ENCODE data around the gene SVIL. TPM values are rescaled to one million over a fixed set of nuclear protein-coding genes. Genes with fewer than 3 reads are reported as not detected.

The SVIL gene
- total and polyA plus RNA-seq, 2 of the 13 experiments (the other 11 are each of a cell fraction or from before 2014, with no cell fraction given) = 3.9 to 12.1 TPM

DNA sequence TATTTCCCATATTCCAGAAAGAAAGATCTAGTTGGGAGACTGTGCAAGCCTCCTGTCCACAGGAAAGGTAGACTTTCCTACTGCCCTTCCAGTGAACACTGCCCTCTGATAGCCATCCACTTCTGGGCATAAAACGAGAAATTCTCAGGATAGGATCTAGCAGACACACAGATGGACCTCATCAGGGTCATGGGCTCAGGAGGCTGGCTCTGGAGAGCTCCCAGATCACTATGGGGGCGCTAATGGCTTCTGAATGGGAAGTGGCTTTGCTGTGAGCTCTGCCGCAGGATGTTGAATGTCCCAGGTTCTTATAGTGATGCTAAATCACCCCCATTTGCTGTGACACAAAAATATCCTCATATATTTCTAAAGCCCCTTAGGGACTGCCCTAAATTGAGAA, 77.1 kb downstream of the SVIL start:
- Histone ChIP-seq H3K4me2 (ENCODE audit: low read depth, low read length) (no peak overlapping the region), H3K4me1 (ENCODE audit: insufficient read depth, low read length) (no peaks in the 10 kb centered on the region), H3K27me3 (ENCODE audit: control insufficient read depth in 1 of 2, insufficient read depth in 2 of 2, low read length in 2 of 2) (no peaks in the 10 kb centered on the region), H3K4me3 (replicated peaks in 1 of 3; ENCODE audit: insufficient read depth in 1 of 3, low read depth in 2 of 3, low read length in 3 of 3) (no peak overlapping the region), H4K20me1 (ENCODE audit: insufficient read depth, low read length) (no peaks in the 10 kb centered on the region), H3K9ac (ENCODE audit: insufficient read depth, low read depth, low read length) (no peak overlapping the region), H3K36me3 (replicated peaks in 1 of 2; ENCODE audit: control insufficient read depth in 1 of 2, insufficient read depth in 2 of 2, low read length in 2 of 2) (peaks cover 4 to 16% of the 10 kb centered on the region in 2 experiments; a peak in 3 of 5 replicates), H3K79me2 (ENCODE audit: insufficient read depth, low read length) (no peaks in the 10 kb centered on the region), H3K9me3 (ENCODE audit: low read length) (no peaks in the 10 kb centered on the region), H3K27ac (ENCODE audit: extremely low read length, insufficient read depth, low read length) (no peak overlapping the region), H2AFZ (ENCODE audit: low read length) (no peak overlapping the region)
- FAIRE-seq = no peak
- ChIA-PET POLR2A (no interaction called here), CTCF (ENCODE audit: low intra/inter-chr PET ratio, low total read pairs) (no interaction called here)
- in situ Hi-C loops (cut with HindIII; ENCODE audit: extremely low pct_ligation_motif_present, low pct_unique_long_range_greater_than_20kb) = no loop called here
- 93% methylated on average over 3 of the region's 3 CpGs for WGBS (ENCODE audit: low lambda C conversion rate)
- intact Hi-C loops (cut with micrococcal nuclease; ENCODE audit: unreplicated experiment) = no loop called here
- ATAC-seq = no peak
- BruUV-seq (replicated peaks) = no TSS peak
- TF ChIP-seq, protein P1, sequence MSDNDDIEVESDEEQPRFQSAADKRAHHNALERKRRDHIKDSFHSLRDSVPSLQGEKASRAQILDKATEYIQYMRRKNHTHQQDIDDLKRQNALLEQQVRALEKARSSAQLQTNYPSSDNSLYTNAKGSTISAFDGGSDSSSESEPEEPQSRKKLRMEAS (IDR thresholded peaks at IDR 0.05) = no peak
- TF ChIP-seq ZNF572 (CRISPR knock-in tag; IDR thresholded peaks at IDR 0.05) = no peak
- no peak for TF ChIP-seq ZNF563 (CRISPR knock-in tag; IDR thresholded peaks at IDR 0.05)
- no peak for TF ChIP-seq PRPF4 (IDR thresholded peaks at IDR 0.05; ENCODE audit: low read depth, low read length, poor library complexity, severe bottlenecking)
- TF ChIP-seq, protein P2, sequence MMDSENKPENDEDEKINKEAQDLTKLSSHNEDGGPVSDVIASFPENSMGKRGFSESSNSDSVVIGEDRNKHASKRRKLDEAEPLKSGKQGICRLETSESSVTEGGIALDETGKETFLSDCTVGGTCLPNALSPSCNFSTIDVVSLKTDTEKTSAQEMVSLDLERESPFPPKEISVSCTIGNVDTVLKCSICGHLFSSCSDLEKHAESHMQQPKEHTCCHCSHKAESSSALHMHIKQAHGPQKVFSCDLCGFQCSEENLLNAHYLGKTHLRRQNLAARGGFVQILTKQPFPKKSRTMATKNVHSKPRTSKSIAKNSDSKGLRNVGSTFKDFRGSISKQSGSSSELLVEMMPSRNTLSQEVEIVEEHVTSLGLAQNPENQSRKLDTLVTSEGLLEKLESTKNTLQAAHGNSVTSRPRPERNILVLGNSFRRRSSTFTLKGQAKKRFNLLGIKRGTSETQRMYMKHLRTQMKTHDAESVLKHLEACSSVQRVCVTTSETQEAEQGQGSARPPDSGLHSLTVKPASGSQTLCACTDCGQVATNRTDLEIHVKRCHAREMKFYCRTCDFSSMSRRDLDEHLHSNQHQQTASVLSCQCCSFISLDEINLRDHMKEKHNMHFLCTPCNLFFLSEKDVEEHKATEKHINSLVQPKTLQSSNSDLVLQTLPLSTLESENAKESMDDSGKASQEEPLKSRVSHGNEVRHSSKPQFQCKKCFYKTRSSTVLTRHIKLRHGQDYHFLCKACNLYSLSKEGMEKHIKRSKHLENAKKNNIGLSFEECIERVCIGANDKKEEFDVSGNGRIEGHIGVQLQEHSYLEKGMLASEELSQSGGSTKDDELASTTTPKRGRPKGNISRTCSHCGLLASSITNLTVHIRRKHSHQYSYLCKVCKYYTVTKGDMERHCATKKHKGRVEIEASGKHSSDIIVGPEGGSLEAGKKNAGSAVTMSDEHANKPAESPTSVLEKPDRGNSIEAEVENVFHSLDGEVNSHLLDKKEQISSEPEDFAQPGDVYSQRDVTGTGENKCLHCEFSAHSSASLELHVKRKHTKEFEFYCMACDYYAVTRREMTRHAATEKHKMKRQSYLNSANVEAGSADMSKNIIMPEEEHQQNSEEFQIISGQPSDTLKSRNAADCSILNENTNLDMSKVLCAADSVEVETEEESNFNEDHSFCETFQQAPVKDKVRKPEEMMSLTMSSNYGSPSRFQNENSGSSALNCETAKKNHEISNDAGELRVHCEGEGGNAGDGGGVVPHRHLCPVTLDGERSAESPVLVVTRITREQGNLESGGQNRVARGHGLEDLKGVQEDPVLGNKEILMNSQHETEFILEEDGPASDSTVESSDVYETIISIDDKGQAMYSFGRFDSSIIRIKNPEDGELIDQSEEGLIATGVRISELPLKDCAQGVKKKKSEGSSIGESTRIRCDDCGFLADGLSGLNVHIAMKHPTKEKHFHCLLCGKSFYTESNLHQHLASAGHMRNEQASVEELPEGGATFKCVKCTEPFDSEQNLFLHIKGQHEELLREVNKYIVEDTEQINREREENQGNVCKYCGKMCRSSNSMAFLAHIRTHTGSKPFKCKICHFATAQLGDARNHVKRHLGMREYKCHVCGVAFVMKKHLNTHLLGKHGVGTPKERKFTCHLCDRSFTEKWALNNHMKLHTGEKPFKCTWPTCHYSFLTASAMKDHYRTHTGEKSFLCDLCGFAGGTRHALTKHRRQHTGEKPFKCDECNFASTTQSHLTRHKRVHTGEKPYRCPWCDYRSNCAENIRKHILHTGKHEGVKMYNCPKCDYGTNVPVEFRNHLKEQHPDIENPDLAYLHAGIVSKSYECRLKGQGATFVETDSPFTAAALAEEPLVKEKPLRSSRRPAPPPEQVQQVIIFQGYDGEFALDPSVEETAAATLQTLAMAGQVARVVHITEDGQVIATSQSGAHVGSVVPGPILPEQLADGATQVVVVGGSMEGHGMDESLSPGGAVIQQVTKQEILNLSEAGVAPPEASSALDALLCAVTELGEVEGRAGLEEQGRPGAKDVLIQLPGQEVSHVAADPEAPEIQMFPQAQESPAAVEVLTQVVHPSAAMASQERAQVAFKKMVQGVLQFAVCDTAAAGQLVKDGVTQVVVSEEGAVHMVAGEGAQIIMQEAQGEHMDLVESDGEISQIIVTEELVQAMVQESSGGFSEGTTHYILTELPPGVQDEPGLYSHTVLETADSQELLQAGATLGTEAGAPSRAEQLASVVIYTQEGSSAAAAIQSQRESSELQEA (CRISPR knock-in tag; IDR thresholded peaks at IDR 0.05; ENCODE audit: not compliant biosample characterization) = no peak
- no peak for TF ChIP-seq MLLT10 (CRISPR knock-in tag; IDR thresholded peaks at IDR 0.05)
- no peak for DNase-seq (ENCODE audit: low spot score)
